DMS114 treated with DMSO at 0.1 percent for 48 hours (cell line): ENCODE data around the gene GJA5.

Experiments
- DNase-seq: peaks from one replicate; lab custom pipeline; 2025; ENCODE audit not compliant: unreplicated experiment; lab: John Stamatoyannopoulos, UW

Gene GJA5

DNA sequence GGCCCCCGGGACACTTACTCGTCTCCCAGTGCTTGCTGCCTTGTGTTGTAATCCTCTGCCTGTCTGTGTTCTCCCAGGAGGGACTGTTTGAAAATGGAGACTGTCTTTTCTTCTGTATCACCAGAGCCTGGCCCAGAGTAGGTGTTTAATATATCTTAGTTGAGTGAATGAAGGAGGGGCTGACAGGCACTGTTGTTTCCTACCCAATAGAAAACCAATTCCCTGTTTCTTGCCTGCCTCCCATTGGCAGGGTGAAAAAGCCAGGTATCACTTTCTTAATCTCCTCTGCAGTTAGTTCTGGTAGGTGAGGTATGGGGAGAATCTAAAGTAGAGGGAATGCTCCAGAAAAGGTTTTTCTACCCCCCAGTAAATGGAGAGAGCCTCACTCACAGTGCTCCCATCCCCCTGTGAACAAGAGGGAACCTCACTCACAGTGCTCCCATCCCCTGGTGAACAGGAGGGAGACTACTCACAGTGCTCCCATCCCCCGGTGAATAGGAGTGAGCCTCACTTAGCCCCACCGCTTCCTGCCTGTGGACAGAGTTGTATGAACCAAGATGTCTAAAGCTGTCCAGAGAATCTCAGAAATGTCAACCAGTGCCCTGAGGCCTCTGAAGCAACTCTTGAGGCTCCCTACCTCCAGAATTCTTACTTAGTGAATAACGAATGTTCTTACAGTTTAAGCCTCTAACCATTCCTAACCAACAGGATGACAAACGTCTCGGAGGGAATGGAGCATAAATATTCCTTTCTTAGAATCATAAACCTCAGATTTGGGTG lies at the start of gene GJA5:
Gene GJA5 (minus strand): TSS at position 122 of the 780 bp plus-strand sequence. CDS start 1,364 bp downstream, outside the sequence.
- no peak for DNase-seq

DNA sequence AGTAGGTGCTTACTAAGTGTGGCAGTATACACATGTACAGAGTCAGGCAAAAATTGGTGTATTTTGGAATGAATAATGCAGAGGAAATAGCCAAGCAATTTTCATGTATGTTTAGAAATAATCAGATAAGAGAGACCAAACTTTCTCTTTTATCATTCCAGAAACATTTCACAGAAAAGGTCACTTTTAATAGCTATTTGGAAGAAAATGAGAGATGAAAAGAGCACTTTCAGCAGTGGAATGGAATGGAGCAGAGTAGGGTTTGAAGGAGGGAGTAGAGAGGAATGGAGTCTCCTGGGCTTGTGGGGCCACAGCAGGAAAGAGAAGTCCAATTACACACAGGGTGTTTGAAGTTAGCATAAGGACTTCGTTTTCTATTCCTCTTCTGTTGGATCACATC lies 48.8 kb upstream of the GJA5 start:
- DNase-seq = no peak

GRCh38 chr1:147808025-147808424 lies 47.6 kb upstream of the GJA5 start:
- DNase-seq = no peak

DNA sequence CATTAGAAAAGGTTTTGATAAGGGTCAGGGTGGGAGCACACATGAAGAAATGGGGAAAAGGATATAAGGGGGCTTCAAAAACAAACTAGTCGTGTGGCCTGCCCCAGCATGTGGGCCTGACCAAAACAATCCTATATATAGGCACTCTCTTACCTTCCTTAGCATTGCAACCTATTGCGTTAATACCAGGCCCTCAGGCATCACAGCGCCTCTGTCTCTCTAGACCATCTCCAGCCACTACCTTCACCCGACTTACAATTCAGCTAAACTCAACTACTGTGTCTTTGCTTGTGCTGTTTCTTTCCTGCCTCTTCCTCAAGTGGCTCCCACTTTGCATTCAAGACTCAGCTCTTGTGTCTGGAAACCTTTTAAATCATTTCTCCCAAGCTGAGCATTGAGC lies 47.0 kb upstream of the GJA5 start:
- no peak for DNase-seq

DNA sequence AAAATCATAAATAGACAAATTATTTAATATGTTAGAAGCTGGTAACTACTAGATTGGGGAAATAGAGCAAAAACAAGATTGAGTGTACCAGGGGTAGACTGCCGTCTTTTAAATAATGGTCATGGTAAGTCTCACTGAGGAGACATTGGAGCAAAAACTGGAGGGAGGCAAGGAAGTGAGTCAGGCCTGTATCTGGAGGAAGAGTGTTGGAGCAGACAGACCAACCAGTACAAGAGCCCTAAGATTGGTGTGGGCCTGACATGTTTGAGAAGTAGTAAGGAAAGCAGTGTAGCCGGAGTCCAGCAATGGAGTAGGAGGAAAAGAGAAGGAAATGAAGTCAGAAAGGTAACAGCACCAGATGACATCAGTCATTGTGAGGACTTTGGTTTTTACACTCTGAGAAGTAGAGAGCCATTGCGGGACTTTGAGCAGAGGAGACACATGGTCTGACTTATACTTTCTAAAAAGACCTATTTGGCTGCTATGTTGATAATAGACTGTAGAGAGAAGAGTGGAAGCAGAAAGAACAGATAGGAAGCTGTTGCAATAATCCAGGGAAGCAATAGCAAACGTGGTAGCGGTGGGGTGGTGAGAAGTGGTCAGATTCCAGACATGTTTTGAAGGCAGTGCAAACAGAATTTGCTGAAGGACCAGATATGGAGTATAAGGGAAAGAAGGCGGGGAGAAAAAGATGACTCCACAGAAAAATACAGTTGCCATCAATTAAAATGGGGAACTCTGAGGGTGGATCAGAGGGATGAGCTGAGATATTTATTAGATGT lies 44.7 kb upstream of the GJA5 start:
- DNase-seq = no peak

- DNase-seq = no peak
These were observed 40.4 kb upstream of the GJA5 start for GRCh38 chr1:147800804-147801203.

GRCh38 chr1:147798731-147799130 lies 38.3 kb upstream of the GJA5 start:
- no peak for DNase-seq

- DNase-seq = no peak
These were observed 34.2 kb upstream of the GJA5 start for GRCh38 chr1:147794570-147794969.

DNA sequence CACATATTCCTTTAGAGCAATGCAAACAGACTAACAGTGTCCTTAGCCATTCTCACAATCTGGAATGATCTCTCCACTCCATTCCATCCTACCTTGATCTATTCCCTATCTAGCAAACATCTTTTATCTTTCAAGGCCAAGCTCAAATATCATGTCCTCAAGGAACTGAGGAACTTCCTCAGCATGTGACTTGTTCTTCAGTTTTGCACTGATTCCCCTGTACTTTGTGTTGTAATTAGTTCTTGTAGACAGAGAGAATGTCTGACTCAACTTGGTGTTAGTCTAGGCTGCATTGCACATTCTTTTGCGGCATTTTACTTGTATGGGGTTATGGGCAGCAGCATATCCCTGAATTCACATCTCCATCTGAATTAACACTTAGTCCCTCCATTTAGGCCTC lies 31.5 kb upstream of the GJA5 start:
- no peak for DNase-seq

GRCh38 chr1:147787765-147788164 lies 27.4 kb upstream of the GJA5 start:
- no peak for DNase-seq

- no peak for DNase-seq
These were observed 26.1 kb upstream of the GJA5 start for GRCh38 chr1:147786536-147786935.

GRCh38 chr1:147785794-147786506 lies 25.5 kb upstream of the GJA5 start:
- DNase-seq = no peak

DNA sequence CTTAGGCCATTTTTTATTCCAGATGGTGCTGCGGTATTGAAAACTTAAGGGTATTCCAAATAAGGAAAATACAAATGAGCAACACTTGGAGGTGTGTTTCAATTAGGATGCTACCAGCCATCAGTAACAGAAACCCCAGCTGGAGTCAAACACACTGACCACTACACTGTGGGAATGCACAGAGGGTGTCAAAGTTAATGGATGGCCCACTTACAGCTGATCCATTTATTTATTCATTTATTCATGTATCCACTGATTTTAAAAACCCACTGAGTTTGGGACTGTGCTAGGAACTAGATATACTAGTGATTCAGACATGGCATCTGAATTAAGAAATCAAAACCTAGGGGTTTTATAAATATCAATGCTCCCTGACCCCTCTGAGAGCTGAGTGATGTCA lies 24.5 kb upstream of the GJA5 start:
- no peak for DNase-seq

DNA sequence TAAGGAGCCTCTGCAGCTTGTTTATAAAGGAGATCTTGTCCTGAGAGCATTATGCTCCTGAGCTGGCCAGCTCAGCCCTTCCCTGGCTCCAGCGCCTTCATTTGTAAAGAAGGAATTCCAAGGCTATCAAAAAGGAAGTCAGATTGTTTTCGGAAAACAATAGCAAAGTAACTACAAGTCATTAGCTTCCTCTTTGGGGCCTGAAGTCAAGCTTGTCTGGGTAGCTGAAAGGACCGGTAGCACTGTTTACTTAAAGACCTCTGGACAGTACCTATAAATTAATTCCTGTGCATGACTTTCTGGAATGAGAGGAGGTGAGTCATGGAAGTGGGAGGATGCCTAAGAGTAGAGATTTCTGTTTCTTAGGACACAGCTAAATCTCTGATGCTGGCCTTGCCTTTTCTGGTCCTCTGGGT lies 20.7 kb upstream of the GJA5 start:
- DNase-seq = no peak

GRCh38 chr1:147777694-147778093 lies 17.3 kb upstream of the GJA5 start:
- no peak for DNase-seq

DNA sequence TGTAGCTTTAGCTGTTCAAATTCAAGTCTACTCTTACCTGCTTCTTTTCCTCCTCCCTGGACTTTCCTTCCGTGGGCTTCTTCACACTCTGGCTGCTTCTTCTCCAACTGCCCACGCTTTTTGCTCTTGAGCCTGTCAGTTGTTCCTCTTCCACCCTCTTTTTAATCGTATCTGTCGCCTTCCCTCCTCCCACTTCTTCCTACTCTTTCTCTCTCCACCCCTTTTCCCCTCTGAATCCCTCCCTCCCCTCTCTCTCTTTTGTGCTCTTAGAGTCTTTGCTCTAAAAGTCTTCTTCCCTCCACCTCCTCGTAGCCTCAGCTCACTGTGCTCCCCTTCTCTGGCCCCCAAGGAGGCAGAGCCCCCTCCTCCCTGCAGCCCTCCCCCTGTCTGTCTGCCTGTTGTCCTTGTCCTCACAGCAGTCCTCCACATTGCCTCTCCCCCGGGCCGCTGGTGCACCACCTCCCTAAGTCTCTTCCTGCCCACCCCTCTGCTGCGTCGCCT lies 12.9 kb upstream of the GJA5 start:
- no peak for DNase-seq

DNA sequence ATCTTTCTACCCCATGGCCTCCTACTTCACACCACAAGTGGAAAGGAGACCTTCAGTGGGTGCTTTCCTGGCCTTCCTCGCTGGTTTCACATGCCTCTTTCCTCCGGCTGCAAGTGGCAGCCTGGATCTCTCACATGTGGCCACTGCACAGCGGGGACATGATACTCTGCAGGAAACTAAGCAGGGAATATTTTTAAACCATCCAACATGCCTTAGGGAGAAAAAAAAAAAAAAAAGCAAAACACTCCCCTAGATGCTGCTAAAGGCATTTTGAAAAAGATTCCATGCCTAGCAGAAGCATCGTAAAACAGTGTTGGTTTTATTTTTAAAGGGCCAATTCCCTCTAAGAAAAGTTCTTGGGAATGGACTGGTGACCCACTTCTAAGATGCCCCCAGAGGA lies 12.2 kb upstream of the GJA5 start:
- DNase-seq = no peak

GRCh38 chr1:147771226-147772125 lies 11.1 kb upstream of the GJA5 start:
- no peak for DNase-seq

DNA sequence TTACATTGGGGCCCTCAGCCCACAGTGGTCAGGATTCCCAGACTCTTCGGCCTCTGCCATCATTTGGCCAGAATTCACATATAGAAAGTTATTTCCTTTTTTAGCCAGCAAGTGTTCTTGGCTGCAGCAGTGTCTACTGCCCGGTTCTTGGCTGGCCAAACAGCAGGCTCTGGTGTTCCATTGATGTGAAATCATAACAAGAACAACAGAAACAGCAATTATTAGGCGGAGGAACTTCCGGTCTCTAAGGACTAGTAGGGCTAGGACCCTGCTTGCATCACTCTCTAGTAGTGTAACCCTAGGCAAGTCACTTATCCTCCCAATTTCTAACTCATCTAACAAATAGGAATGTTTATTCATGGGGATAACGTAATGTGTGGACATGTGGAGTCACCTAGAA lies 8.7 kb upstream of the GJA5 start:
- DNase-seq = no peak

DNA sequence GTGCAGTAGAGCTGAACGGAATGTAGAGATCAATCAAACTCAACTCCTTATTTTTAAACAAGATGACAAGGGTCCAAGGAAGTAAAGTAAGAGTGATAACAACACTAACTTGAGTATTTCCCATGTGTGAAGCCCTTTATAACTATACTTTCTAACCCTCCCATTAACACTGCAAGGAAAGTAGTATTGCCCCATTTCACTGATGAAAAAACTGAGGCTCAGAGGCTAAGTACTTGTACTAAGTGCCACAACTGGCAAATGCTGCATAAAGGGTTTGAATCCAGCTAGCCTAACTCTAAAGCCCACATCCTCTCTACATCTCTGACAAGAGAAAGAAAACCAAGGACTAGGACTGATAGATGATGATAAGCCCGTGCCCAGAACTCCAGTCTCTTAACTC lies 8.2 kb upstream of the GJA5 start:
- no peak for DNase-seq

- no peak for DNase-seq
These were observed 7.7 kb upstream of the GJA5 start for GRCh38 chr1:147768101-147768500.
